Breast epithelium (tissue), 4 donors: Measurements from ENCODE around the gene AHI1. TPM values are rescaled to one million over a fixed set of nuclear protein-coding genes. Genes with fewer than 3 reads are reported as not detected.
A peak's percentile ranks its signal among the peaks of the same experiment; 100 is the strongest.

Source experiments
- DNase-seq, 2 donors: peaks; one replicate each; pipeline ENCODE4 v3.0.0-alpha.2; 2019; ENCODE audit warnings: low spot score in 2 of 2
- H3K27ac ChIP-seq, 2 donors: fragments of 200-600 bp; sonication (generic) in 1 of 2; one replicate each; pipeline ENCODE4 v1.5.1; 2016 to 2019; ENCODE audit warnings: mild to moderate bottlenecking in 1 of 2
- H3K27me3 ChIP-seq, 2 donors: fragments of 200-600 bp; sonication (generic) in 1 of 2; one replicate each; pipeline versions ENCODE4 v1.5.1 to v1.6.0; 2017 to 2019; ENCODE audit warnings: control low read depth in 1 of 2, mild to moderate bottlenecking in 1 of 2
- H3K36me3 ChIP-seq: fragments of 200-600 bp; one replicate; pipeline ENCODE4 v1.5.1; 2019
- H3K4me1 ChIP-seq, 2 donors: fragments of 200-600 bp; sonication (generic); one replicate each; pipeline ENCODE4 v1.5.1; 2016 to 2019; ENCODE audit warnings: control low read depth in 1 of 2
- H3K4me3 ChIP-seq, 3 donors: fragments of 200-600 bp; sonication (generic); 1 replicate in 2 of 3; 2 replicates in 1 of 3; pipeline ENCODE4 v1.5.1; 2016 to 2019; ENCODE audit warnings: mild to moderate bottlenecking in 3 of 3, moderate library complexity in 2 of 3
- H3K9me3 ChIP-seq, 2 donors: fragments of 200-600 bp; sonication (generic) in 1 of 2; one replicate each; pipeline ENCODE4 v1.5.1; 2016 to 2019; ENCODE audit warnings: control low read depth in 1 of 2
- POLR2A ChIP-seq: fragments of 450-650 bp; IDR thresholded peaks from one replicate; pipeline ENCODE4 v1.6.1; 2016; ENCODE audit warnings: antibody characterized with exemption, mild to moderate bottlenecking, moderate library complexity
- POLR2AphosphoS5 ChIP-seq, 3 donors: sonication (generic); formaldehyde crosslinking; IDR thresholded peaks; one replicate each; pipeline ENCODE4 v1.6.1; 2017; ENCODE audit warnings: antibody characterized with exemption in 3 of 3
- intact Hi-C: fragments of 100-400 bp; cut with DNase I; formaldehyde crosslinking; loops from one replicate; pipeline ENCODE4 v1.15.1; 2023; ENCODE audit warnings: low total_unique reads
- total RNA-seq, 3 donors: library from RNA; depleted of rRNA; stranded (reverse); fragments of >200 nt; gene quantifications; one replicate each; pipeline ENCODE4 v1.1.0, GENCODE V29; 2016
- TF ChIP-seq, protein P1 (sequence below), 3 donors: fragments of 450-650 bp; IDR thresholded peaks; one replicate each; pipeline ENCODE4 v1.5.1; 2016 to 2017; ENCODE audit warnings: antibody characterized with exemption in 3 of 3, mild to moderate bottlenecking in 3 of 3, moderate library complexity in 3 of 3

Gene AHI1
- total RNA-seq, 3 donors from 2014 or later: 23.5 to 62.2 (median 49.8) TPM

- no peak overlapping the region for H3K4me3 ChIP-seq
- no peak for DNase-seq
- no peaks in the 10 kb centered on the region for H3K4me1 ChIP-seq
- intact Hi-C loops: no loop called here
- no peaks in the 10 kb centered on the region for H3K9me3 ChIP-seq
- H3K36me3 ChIP-seq: no peaks in the 10 kb centered on the region
- no peaks in the 10 kb centered on the region for H3K27me3 ChIP-seq
- no peak overlapping the region for H3K27ac ChIP-seq
- TF ChIP-seq, protein P1, sequence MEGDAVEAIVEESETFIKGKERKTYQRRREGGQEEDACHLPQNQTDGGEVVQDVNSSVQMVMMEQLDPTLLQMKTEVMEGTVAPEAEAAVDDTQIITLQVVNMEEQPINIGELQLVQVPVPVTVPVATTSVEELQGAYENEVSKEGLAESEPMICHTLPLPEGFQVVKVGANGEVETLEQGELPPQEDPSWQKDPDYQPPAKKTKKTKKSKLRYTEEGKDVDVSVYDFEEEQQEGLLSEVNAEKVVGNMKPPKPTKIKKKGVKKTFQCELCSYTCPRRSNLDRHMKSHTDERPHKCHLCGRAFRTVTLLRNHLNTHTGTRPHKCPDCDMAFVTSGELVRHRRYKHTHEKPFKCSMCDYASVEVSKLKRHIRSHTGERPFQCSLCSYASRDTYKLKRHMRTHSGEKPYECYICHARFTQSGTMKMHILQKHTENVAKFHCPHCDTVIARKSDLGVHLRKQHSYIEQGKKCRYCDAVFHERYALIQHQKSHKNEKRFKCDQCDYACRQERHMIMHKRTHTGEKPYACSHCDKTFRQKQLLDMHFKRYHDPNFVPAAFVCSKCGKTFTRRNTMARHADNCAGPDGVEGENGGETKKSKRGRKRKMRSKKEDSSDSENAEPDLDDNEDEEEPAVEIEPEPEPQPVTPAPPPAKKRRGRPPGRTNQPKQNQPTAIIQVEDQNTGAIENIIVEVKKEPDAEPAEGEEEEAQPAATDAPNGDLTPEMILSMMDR (IDR thresholded peaks at IDR 0.05): no peak
- TF ChIP-seq POLR2A: no peak
- TF ChIP-seq POLR2AphosphoS5 (IDR thresholded peaks at IDR 0.05): no peak
These were observed 217.0 kb downstream of the AHI1 start for GRCh38 chr6:135280375-135281136.

GRCh38 chr6:135277422-135277821 lies 220.1 kb downstream of the AHI1 start:
- no peaks in the 10 kb centered on the region for H3K27me3 ChIP-seq
- H3K9me3 ChIP-seq: no peaks in the 10 kb centered on the region
- H3K27ac ChIP-seq: no peak overlapping the region
- DNase-seq: no peak
- no peaks in the 10 kb centered on the region for H3K36me3 ChIP-seq
- H3K4me3 ChIP-seq: no peak overlapping the region
- TF ChIP-seq, protein P1 (IDR thresholded peaks at IDR 0.05): no peak
- TF ChIP-seq POLR2AphosphoS5 (IDR thresholded peaks at IDR 0.05) (no peak), POLR2A (no peak)
- intact Hi-C loops: no loop called here
- H3K4me1 ChIP-seq: no peaks in the 10 kb centered on the region

DNA sequence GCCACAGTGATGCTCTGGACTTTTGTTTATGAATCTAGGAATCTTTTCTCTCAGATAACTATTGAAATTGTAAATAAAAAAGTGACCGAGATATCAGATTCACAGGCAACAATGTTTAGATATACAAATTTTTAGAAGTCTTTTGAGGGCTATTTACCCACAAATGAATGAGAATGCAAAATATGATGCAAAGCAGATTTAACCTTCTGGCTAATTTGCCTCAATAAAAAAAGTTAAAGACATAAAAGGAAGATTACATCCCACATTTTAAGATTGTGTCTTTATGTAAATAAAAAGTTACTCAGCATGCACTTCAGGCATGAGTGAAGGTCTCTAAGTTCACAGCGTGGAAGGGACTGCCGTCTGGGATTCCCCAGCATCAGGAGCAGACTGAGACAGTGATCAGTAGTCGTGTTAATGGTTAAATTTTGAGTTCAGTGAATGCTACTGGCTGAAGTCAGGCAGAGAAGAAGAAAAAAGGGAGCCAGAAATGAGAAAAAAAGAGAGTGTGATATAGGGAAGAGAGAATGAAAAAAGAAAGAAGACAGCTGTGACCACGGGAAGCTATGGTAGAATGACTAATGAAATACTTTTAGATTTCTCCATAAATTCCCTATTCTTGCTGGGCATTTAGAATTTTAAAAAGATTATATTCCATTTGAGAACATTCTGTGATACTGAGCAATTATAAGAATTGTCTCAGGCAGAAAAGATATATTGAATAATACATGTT lies 222.8 kb downstream of the AHI1 start:
- H3K4me3 ChIP-seq: no peak overlapping the region
- H3K4me1 ChIP-seq: no peaks in the 10 kb centered on the region
- DNase-seq: no peak
- no peak overlapping the region for H3K27ac ChIP-seq
- no peaks in the 10 kb centered on the region for H3K9me3 ChIP-seq
- TF ChIP-seq, protein P1 (IDR thresholded peaks at IDR 0.05): no peak
- no peak for TF ChIP-seq POLR2AphosphoS5 (IDR thresholded peaks at IDR 0.05)
- no peak for TF ChIP-seq POLR2A
- no peaks in the 10 kb centered on the region for H3K36me3 ChIP-seq
- H3K27me3 ChIP-seq: no peaks in the 10 kb centered on the region
- intact Hi-C loops: no loop called here

GRCh38 chr6:135271626-135272025 lies 225.9 kb downstream of the AHI1 start:
- no peaks in the 10 kb centered on the region for H3K27me3 ChIP-seq
- intact Hi-C loops: no loop called here
- H3K36me3 ChIP-seq: no peaks in the 10 kb centered on the region
- H3K4me3 ChIP-seq: no peak overlapping the region
- TF ChIP-seq, protein P1 (IDR thresholded peaks at IDR 0.05): no peak
- TF ChIP-seq POLR2A: no peak
- no peak for TF ChIP-seq POLR2AphosphoS5 (IDR thresholded peaks at IDR 0.05)
- H3K9me3 ChIP-seq: no peaks in the 10 kb centered on the region
- no peak for DNase-seq
- H3K27ac ChIP-seq: peak overlapping the region in 1 of 2 donors; percentile 70
- H3K4me1 ChIP-seq: no peaks in the 10 kb centered on the region
